ELF-1 (cell line): ENCODE results near the gene NR6A1.

Experiments
- DNase-seq: peaks from one replicate; pipeline ENCODE4 v3.0.0-alpha.2; 2016; ENCODE audit warnings: low read depth, low spot score

NR6A1 gene

DNA sequence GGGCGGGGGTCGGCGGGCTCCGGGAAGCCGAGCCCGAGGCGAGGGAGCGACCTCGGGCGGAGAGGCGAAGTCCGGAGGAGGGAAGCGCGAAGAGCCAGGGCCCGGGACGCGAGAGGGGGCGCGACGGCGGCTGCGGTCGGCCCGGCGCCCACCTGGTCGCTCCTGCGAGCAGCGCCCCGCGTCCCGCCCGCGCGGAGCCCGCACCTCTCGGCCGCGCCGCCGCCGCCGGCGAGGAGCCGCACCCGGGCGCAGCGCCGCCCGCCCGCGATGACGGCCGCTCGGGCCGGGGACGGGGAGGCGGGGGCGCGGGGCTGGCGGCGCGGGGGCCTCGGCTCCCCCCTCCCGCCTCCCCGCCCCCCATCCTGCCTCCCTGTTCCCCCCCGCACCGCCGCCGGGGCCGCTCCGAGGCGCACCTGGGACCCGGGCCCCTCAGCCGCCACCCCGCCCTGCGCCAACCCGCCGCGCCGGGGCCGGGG, 266.5 kb downstream of the NR6A1 start:
- no peak for DNase-seq

DNA sequence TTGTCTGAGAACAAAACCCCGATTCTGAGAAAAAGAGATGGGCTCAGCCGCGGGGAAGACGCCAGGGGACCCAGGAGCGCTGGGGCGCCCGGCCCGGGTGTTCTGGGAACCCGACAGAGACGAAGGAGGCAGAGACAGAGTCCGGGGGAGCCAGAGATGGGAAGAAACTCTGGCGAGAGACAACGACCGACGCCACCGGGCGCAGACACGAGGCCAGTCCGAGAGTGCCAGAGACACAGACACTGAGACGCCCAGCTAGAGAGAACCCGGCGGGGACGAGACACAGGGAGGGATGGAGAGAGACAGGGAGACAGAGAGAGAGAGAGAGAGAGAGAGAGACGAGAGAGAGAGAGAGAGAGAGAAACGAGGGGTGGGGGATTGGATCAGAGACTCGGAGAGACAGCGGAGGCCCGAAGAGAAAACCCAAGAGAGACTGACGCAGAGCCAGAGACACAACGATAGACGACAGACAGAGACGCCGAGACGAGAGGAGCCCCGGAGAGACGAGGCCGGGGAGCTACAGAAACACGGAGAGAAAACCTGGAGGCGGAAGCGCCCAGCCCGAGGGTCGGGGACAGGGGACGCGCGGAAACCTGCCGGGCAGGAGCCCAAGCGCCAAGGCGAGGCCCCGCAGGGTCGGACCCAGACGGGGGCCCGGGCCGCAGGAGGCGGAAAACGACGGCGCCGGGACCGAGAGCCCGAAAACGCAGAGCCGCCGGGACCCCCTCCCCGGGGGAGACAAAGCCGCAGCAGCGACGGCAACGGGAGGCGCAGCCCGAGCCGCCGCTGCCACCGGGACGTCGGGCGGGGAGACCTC, 267.2 kb downstream of the NR6A1 start:
- DNase-seq, result no peak

DNA sequence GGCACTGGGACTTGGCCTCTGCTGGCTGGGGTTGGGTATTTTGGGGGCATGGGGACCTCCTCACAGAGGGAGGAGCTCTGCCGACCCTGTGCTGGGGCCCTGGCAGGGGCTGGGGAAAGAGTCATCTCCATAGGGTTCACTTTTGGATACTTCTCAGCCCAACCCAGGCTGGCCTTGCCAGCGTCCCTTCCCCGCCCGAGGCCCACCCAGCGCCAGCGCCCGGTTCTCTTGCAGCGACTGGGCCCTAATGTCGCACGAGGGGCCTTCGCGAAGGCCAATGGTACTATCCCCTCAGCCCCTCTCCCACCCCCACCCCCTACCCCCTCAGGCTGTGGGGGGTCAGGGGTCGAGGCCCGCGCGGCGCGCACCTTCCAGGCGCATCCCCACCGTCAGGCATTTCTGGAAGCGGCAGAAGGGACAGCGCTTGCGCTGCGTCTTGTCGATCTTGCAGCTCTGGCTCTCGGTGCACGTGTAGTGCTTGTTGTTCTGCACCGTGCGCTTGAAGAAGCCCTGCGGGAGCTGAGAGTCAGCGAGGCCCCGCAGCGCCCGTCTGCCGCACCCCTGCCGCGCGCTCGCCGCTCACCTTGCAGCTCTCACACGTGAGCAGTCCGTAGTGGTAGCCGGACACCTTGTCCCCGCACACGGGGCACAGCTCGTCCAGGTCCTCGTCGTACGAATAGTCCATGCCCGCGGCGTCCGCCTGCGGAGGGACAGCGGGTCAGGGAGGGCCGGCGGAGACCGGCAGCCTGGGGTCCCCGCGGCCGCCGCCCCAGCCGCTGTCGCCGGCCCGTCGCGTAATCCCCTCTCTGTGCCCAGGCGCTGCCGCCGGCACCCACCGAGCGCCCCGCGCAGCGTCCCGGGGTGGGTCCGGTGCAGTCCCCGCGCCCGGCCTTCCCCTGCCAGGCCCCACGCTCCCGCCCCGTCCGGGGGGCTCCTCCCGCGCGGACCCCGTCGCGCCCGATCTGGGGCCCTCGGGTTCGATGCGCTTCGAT, 268.1 kb downstream of the NR6A1 start:
- DNase-seq, result peak; percentile 62

DNA sequence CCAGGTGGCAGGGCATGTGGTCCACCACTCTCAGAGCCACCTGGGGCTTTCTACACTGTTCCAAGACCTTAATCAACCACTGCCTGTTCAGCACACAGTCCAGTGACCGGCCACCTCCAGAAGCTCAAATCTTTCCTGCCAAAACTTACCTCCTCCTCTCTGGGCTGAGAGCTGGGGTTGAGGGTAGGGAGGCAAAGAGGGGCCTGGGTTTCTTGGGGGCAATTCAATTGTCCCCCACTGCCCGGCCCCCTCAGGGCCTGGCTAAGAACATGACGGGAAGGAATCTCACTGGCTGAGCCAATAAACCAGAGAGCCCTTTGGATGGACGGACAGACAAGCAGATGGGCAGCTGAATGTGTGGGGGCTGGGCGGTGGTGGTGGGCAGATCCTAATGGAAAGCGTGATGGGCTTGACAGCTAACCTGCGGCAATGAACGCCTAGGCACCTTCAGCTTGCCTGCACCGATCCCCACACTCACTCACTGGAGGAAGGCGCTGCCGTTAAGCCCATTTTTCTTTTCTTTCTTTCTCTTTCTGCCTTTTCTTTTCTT, 269.3 kb downstream of the NR6A1 start:
- no peak for DNase-seq

DNA sequence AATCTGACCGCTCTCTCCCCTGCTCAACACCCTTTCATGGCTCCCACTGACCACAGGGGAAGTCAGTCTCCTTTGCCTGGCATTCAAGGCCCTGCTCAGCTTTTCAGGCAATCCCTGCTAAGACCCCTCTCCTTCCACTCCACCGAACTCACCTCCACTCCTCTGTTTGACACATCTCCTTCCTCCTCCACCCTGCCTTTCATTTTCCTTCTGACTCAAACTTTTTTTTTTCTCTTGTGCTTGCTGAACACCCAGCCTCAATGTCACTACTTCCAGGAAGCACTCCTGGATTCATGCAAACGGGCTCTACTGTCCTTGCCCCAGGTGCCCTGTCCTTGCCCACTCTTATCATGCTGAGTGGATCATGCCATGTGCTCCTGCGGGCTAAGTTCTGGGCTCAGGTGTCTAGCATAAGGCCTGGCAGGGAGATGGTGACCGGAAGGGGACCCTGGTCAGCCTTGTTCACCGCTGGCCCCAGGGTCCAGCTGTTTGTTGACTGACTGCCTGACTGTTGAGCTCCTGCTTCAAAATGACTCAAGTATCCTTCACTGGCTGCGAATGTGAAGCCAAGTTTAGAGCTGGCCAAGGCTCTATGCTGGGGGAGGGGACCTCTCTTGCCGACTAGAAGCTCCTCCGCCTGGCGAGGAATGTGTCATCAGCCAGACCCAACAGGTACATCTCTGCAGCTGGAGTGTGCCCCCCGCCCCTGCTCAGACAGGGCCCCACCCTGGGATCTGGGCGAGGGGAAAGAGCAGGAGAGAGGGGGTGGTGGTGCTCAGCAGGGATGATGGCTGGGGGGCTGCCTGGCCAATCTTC, 270.1 kb downstream of the NR6A1 start:
- no peak for DNase-seq

DNA sequence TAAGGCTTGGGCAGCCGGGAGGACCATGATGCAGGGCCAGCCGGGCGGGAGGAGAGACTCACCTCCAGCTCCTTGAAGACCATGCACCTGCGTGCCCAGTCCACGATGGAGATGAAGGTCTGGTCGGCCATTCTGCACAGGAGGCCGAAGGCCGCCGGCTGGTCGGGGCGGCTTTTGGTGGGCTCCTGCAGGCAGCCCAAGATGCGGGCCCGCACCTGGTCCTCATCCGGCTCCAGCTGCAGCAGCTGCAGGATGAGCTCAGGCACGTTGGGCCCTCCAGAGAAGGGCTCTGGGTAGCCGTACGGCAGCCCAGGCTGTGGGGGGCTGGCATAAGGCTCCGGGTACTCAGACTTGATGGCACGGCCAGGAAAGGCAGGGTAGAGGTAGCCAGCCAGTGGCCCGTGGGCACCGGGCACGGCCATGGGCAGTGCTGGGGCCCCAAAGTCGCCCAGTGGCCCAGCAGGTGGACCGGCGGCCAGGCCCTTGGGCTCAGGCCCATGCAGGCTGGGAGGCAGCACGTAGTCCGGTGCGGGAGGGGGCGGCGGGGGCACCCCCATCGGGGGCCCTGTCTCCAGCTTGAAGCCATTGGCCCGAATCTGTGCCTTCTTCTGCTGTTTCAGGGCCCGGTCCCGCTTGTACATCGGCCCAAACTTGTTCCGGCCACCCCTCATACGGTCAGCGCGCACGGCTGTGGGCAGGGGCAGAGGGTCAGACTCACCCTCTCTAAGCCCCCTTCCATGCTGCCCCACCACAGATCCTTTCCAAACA, 270.9 kb downstream of the NR6A1 start:
- no peak for DNase-seq

DNA sequence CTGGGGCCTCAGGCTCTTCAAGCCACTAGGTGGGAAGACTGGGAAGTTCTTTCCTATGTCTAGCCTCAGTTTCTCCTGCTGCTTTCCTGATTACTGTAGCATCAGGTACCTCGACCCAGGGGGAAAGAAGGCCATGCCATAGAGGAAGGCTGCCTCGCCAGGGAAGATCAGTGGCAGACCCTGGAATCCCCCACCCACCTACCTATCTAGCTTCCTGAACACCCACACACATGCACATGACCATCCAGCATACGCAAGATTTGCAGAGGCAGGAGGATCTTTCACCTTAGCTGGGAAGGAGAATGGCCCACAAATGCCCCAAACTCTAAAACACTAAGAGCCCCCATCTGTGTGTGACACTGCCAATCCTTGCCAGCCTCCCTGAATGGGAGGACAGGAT, 271.9 kb downstream of the NR6A1 start:
- DNase-seq, result no peak

DNA sequence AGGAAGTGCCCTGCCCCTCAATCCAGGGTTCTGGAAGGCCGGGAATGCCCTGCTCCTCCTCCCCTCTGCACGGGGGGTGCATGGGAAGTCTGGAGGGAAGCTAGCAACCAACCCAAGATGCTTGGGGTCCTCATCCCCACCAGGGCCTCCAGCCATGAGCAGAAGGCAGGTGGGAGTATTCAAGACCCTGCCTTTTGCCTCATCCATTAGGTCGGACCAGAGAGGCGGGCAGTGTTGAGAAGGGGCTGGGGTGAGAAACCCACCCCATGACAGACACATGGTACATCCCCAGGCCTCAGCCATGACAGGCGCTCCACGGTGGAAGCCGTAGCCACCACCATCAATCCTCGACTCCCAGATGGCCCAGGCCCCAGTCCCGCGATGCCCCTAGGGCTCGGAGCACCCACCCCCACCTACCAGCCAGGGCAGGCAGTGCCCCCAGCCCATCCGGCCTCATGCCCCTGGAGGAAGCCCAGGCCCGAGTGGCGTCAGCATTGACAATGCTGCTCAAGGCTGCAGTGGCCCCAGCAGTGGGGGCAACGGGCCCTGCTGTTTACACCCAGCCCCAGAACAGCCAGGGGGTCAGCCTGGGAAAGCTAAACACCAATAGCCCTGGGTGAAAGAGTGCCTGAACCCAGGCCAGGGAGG, 272.5 kb downstream of the NR6A1 start:
- no peak for DNase-seq

DNA sequence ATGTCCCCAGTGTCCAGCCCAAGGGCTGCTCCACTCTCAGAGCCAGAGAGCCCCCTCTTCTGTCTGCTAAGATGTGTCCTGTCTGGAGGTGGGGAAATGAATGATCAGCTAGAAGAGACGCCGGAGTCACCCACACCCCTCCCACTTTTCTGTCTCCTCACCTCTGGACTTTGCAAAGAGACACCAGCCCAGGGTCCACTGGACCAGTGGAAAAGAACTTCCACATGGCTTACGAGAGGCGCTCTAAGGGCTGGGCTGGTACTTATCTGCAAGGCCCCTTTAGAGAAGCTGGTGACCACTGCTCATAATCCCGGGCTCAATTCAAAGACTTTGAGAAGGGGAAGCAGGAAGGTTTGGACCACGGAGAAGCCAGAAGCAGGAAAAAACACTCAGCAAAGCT, 273.1 kb downstream of the NR6A1 start:
- DNase-seq, result no peak

DNA sequence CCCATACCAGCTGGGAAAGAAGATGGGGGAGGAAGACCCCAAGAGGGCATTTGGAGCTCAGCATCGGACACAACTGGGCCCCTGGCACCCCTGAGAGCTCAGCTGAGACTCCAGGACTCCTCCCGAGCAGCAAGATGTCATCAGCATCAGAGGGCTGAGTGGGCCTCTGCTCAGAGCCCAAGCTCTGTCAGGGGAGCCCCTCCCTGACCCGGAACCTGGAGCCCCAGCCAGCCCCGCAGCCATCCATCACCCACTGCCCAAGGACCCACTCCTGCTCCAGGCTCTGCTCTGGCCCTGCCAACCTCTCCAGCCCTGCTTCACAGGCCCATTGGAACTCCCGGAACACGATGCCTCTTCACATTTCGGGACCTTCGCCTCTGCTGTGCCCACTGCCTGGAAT, 273.7 kb downstream of the NR6A1 start:
- DNase-seq, result no peak

DNA sequence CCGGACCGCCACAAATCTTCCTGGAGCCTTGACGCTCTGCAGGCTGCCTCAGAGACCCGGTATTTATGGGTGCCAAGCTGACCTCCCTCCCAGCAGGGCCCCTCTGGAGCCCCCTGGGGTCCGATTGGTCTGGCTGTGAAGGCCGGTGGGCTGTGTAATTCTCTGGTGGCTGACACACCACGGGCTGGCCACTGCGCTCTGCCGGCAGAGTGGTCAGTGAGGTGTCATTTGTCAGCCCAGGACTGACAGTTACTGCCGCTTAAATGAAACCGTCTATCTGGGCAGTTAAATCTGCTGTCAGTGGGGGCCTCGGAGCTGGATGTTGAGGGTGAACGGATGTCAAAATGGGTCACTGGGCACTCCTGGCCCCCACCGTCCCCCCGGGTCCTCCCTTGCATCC, 274.6 kb downstream of the NR6A1 start:
- no peak for DNase-seq

DNA sequence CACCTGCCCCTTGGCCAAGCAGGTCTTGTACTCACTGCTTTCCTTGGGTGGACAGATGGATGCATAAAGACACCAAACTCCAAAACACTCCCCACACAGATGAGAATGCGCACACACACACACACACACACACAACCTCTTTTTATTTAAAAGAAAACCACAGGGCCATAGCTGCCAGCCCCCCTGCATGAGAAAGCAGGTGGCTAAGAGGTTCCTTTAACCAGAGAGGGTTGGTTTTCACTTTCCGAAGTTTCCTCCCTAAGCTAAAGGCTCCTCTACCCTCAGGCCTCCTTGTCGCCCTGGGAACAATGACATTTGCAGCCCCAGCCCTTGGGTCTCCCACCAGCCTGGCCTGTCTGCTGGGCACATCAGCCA, 275.0 kb downstream of the NR6A1 start:
- DNase-seq, result no peak

DNA sequence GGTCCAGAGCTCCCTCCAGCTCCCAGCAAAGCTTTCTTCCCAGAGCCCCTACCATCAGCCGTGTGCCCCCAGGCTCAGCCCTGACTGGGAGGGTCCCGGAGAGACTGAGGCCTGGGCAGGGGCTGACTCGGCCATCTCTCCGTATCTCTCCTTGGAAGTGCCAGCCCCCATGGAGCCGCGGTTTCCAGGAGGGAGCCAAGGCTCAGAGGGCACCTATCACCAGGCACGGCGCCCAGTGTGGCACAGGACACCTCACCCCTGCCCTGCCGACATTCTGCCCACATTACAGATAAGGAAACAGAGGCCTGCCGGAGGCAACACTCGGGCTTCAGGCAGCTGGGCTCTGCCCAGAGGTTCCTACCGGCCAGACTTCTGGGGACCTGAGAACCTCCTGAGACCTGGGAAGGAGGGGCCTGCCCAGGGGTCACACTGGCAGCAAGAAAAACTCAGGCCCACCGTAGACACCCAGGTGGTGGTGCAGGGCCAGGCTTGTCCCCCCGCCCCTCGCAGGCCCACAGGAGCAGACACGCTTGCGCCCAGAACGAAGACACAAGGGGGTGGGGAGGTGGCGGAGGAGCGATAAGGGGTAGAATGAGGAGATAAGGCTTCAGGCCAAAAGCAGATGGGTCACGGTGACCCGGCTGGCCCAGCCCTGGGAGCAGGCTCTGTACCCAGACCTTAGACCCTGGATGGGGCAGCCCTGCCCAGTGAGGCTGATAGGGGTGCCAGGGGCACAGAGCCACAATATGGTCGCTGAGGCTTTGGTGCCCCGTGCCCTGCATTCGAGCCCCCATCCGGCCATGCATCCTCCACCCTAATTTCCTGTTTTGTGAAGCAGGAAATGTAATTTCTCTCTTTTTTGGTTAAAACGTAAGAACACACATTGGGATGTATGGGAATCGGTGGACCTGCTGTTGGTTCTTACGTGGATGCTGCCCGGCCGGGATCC, 275.7 kb downstream of the NR6A1 start:
- DNase-seq, result no peak

DNA sequence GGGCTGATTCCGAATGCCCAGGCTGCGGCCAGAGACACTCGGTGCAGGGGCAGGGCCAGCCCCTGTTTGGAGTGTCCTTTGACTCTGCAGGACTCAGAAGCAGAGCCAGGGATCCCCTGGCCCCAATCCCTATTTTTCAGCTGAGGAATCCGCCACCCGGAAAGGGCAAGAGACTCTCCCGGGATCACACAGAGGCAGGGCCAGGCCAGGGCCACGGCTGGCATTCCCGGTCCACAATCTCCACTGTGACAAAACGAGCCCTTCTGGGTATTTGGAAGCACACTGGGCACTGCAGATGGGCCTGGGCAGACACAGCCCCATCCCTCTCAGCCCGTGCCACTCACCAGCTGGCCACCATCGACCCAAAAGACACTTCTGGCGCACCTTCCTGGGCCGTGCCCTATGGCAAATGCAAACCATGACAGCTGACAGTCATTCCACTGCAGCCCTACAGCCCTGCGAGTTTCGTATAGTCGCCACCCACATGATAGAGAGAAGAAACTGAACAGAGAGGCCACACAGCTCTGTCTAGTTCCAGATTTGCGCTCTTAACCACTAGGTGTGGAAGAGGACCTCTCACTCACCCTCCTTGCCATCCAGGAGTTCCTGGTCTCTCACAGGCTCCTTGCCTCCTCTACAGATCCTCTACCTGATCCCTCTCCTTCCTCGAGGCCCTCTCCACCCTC, 277.2 kb downstream of the NR6A1 start:
- no peak for DNase-seq

DNA sequence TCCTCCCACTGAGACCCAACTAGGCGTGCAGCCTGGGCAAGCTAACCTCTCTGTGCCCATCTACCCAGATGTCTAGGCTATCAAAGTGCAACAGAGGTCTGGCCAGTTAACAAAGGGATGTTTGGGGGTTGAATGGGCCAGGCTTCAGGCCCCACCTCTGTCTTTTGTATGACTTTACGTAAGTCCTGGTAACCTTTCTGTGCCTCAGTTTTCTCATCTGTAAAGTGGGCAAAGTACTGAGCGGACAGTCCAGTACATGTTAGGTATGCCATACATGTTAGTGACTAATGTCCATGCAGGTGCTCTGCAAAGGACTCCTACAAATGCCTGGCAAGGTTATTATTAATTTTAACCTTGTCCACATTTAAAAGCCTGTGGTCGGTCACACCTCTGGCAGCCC, 277.9 kb downstream of the NR6A1 start:
- DNase-seq, result no peak

DNA sequence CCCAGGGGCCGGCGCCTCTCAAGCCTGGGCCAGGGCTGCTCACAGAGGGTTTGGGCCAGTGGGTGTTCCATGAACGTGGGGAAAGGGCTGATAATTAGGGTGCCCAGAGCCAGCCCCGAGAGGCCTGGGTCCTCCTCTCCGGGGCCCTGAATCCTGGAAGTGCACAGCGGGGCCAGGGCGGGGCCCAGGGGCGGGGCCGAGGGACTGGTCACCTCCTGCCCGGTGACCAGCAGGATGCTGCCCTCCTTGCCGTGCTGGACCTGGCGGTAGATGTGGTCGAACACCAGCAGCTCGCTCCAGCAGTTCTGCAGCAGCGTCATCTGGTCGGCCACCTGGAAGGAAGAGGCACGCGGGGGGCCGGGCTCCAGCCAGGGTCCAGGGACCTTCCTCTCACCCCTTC, 278.3 kb downstream of the NR6A1 start:
- no peak for DNase-seq

DNA sequence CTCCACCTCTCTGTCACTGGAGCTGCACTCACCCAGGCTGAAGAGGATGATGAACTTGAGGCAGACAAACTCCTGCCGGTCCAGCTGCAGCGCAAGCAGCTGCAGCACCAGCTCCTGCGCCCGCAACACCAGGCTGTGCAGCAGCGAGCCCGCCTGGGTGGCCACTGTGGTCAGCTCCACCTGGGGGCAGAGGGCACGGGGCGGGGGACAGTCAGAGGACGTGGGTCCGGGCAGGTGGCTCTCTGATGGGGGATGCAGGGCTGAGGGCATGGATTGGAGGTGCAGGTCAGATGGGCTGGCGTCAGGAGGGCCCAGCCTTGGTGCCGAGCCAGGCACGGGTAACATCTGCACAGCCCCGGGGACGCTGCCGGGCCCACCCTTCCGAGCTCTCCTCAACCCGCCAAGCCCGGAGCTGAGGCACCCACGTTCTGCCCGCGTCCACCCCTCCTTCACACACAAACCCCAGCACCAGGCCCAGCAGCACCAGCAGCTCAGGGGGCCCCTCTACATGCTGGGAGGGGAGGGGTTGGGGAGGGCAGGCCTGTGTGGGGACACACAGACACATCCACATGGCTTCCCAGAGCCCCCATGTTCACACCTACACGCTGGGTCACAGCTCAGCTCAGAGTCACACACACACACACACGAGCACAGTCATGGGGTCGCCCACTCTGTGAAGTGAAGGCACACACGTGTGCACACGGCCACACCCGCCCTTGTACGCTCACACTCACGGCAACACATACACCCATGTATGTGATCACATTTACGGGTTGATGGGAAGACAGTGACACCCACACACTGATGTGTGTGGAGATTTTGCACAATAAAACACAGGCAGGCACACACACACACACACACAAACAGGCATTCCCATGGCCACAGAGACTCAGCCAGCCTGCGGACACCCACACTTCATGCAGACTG, 279.8 kb downstream of the NR6A1 start:
- no peak for DNase-seq
